Limb (tissue), 2 donors: ENCODE measurements around the gene FBRS.
"Not testable (repeated sequence)": the region's sequence is repeated elsewhere in the genome, so short reads cannot be mapped to it uniquely, and the experiment has no call there.

Experiments used
- DNase-seq, 2 donors: peaks; one replicate each; pipeline ENCODE4 v3.0.0-alpha.2; 2016; ENCODE audit errors: extremely low spot score in 2 of 2

Gene FBRS

GRCh38 chr16:30698139-30698815, 40.0 kb downstream of the FBRS start:
- DNase-seq, result peak; percentile 97 to 99

- peak; percentile 70 to 91 for DNase-seq
These were observed 40.8 kb downstream of the FBRS start, which contains the start of gene SRCAP for GRCh38 chr16:30698816-30699614. Gene SRCAP (plus strand): TSS chr16:30699171. CDS start chr16:30700825, 1,654 bp downstream.

GRCh38 chr16:30699615-30700099, 41.4 kb downstream of the FBRS start:
- no peak for DNase-seq

GRCh38 chr16:30700491-30700890, 42.3 kb downstream of the FBRS start:
- no peak for DNase-seq

GRCh38 chr16:30700971-30701370, 42.7 kb downstream of the FBRS start:
- DNase-seq, result no peak

- not testable (repeated sequence) for DNase-seq
These were observed 44.8 kb downstream of the FBRS start for GRCh38 chr16:30703071-30703470.

GRCh38 chr16:30703971-30704370, 45.7 kb downstream of the FBRS start:
- no peak for DNase-seq

- no peak for DNase-seq
These were observed 47.8 kb downstream of the FBRS start for GRCh38 chr16:30706046-30706445.

- DNase-seq, result no peak
These were observed 52.7 kb downstream of the FBRS start for GRCh38 chr16:30710971-30711370.

- no peak for DNase-seq
These were observed 53.5 kb downstream of the FBRS start for GRCh38 chr16:30711712-30712111.

- DNase-seq, result no peak
These were observed 57.7 kb downstream of the FBRS start for GRCh38 chr16:30715750-30716445.

- DNase-seq, result no peak
These were observed 61.9 kb downstream of the FBRS start for GRCh38 chr16:30720086-30720485.
